HG02623 (cell line): Measurements from ENCODE around the gene ZNF253.
"Not testable (repeated sequence)": the region's sequence is repeated elsewhere in the genome, so short reads cannot be mapped to it uniquely, and the experiment has no call there.

ENCODE experiments used
- ATAC-seq: cut with Tn5 transposase; IDR thresholded peaks from one replicate; pipeline ENCODE4 v1.9.1; 2021; ENCODE audit warnings: moderate library complexity; ENCODE audit not compliant: unreplicated experiment

ZNF253 gene

DNA sequence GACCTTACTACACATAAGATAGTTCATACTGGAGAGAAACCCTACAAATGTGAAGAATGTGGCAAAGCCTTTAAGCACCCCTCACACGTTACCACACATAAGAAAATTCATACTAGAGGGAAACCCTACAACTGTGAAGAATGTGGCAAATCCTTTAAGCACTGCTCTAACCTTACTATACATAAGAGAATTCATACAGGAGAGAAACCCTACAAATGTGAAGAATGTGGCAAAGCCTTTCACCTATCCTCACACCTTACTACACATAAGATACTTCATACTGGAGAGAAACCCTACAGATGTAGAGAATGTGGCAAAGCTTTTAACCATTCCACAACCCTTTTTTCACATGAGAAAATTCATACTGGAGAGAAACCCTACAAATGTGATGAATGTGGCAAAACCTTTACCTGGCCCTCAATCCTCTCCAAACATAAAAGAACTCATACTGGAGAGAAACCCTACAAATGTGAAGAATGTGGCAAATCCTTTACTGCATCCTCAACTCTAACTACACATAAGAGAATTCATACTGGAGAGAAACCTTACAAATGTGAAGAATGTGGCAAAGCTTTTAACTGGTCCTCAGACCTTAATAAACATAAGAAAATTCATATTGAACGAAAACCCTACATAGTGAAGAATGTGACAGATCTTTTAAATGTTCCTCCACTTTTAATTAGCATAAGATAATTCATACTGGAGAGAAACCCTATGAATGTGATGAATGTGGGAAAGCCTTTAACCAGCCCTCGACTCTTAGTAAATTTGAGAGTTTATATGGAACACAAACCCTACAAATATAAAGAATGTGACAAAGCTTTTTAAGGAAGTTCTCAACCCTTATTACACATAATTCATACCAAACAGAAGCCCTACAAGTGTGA is 26.6 kb downstream of the ZNF253 start:
- not testable (repeated sequence) for ATAC-seq

- no peak for ATAC-seq
These were observed 34.6 kb downstream of the ZNF253 start for GRCh38 chr19:19900139-19900728.

DNA sequence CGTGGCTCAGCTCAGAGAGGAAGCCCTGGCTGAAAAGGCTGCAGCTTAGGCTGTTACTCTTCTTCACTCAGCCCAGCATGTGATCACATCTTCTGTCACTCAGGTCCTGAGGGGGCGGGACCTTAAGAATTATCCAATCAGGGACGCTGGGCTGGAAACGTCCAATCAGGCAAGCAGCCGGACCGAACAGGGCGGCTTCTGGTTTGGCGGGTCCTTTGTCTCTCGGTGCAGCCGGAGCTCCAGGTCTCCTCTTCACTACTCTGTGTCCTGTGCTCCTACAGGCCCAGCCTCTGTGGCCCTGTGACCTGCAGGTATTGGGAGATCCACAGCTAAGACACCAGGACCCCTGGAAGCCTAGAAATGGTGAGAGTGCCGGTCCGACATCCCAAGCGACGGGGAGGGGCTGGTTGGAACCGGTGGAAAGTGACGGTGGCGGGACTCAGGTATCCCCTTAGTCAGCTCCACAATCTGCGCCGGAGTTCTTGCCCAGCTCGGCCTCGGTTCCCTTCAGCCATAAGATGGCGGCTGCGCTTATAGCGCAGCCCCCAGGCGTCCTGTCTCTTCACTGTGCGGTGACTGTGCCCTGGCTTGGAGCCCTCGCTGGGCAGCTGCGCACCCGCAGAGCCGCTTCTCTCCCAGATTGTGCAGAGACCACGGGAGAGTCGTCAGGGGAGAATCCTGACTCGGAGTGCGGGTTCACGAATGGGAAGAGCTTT is 35.2 kb downstream of the ZNF253 start, which contains the start of gene ZNF93:
Gene ZNF93 (plus strand): TSS at position 218 of the 716 bp plus-strand sequence. CDS start 143 bp downstream, at position 361.
- ATAC-seq, result peak; percentile 86

DNA sequence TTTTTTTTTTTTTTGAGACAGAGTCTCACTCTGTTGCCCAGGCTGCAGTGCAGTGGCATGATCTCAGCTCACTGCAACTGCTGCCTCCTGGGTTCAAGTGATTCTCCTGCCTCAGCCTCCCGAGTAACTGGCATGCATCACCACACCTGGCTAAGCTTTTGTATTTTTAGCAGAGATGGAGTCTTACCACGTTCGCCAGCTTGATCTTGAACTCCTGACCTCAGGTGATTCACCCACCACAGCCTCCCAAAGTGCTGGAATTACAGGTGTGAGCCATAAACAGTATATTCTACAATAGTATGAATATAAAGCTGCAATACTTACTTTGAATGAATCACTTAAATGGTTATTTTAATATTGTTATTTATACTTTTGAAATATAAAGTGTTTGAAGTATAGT is 41.9 kb downstream of the ZNF253 start:
- not testable (repeated sequence) for ATAC-seq

GRCh38 chr19:19909654-19910053 is 44.0 kb downstream of the ZNF253 start:
- ATAC-seq, result no peak

DNA sequence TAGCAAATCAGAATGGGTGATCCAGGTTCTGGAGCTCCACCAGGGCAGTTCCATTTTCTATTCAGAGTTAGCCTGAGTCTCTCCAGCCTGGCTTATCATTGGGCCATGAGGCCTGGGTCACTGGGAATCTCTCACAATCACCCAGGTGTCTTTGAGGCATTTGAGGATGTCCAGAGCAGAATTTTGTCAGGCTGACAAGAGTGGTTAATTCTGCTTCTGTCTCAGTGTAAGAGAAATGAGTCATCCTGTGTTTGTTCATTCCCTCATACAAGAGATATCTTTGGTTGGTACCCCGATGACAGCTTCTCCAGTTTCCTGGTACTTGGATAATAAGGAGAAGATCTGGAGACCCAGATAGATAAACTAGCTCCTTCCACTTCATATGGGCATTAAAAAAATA is 45.5 kb downstream of the ZNF253 start:
- no peak for ATAC-seq

DNA sequence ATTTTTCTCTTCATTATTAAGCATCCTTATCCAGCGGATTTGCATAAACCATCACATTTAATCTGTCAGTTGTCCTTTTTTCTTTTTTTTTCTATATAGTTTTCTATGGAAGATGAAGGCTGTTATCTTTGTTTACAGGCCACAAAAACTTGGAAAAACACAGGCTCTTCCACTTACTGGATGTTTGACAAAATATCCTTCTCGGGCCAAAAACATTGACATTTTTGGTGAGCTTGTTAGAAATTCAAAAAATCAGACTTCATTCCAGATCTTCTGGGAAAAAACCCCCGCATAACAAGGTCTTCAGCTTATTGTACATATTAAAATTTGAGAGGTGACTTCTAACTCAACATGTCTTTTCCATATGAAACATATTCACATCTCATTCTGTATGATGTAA is 48.9 kb downstream of the ZNF253 start:
- no peak for ATAC-seq

DNA sequence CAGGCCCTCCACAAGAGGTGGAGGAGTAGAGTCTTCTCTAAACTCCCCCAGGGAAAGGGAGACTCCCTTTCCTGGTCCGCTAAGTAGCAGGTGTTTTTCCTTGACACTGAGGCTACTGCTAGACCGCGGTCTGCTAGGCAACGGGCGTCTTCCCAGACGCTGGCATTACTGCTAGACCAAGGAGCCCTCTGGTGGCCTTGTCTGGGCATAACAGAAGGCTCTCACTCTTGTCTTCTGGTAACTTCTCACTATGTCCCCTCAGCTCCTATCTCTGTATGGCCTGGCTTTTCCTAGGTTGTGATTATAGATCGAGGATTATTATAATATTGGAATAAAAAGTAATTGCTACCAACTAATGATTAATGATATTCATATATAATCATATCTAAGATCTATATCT is 64.7 kb downstream of the ZNF253 start:
- ATAC-seq, result not testable (repeated sequence)

DNA sequence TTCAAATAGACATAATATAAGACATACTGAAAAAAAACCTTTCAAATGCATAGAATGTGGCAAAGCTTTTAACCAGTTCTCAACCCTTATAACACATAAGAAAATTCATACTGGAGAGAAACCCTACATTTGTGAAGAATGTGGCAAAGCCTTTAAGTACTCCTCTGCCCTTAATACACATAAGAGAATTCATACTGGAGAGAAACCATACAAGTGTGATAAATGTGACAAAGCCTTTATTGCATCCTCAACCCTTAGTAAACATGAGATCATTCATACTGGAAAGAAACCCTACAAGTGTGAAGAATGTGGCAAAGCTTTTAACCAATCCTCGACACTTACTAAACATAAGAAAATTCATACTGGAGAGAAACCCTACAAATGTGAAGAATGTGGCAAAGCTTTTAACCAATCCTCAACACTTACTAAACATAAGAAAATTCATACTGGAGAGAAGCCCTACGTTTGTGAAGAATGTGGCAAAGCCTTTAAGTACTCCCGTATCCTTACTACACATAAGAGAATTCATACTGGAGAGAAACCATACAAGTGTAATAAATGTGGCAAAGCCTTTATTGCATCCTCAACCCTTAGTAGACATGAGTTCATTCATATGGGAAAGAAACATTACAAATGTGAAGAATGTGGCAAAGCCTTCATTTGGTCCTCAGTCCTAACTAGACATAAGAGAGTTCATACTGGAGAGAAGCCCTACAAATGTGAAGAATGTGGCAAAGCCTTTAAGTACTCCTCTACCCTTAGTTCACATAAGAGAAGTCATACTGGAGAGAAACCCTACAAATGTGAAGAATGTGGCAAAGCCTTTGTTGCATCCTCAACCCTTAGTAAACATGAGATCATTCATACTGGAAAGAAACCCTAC is 68.0 kb downstream of the ZNF253 start:
- ATAC-seq, result not testable (repeated sequence)

GRCh38 chr19:19937403-19937802 is 71.7 kb downstream of the ZNF253 start:
- ATAC-seq, result no peak

GRCh38 chr19:19938449-19938848 is 72.8 kb downstream of the ZNF253 start:
- ATAC-seq, result no peak

GRCh38 chr19:19943848-19944582 is 78.3 kb downstream of the ZNF253 start:
- no peak for ATAC-seq
